ENCODE data around the gene PLEKHA1.

DNA sequence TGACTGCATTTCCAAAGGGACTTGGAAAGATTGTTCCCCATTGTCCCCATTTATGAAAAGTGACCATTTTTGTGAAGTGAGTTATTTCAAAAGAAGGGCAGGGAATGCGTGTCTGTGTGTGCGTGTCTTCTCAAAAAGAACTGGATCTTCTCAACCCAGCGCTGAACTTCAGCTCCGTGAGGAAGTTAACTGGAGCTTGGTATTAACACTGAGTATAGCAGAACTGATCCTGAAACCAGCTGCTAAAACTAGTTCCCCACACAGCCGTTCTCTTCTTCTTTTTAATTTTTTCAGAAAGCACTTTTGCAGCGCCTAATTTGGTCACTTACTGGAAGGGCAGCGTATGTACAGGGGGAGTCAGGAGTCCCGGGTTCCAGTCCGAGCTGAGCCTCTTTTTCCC is 45.8 kb upstream of the PLEKHA1 start:
- no peak for TF ChIP-seq POLR2A (IDR thresholded peaks at IDR 0.05; ENCODE audit: low read length)
- TF ChIP-seq GATA1 (IDR thresholded peaks at IDR 0.05; ENCODE audit: low read depth, low read length): no peak

All from erythroblast (primary cell).